HG03196 (cell line): ENCODE data around the gene ASZ1.

Experiments
- ATAC-seq: cut with Tn5 transposase; IDR thresholded peaks from one replicate; pipeline ENCODE4 v1.9.1; 2021; ENCODE audit not compliant: unreplicated experiment

ASZ1 gene

DNA sequence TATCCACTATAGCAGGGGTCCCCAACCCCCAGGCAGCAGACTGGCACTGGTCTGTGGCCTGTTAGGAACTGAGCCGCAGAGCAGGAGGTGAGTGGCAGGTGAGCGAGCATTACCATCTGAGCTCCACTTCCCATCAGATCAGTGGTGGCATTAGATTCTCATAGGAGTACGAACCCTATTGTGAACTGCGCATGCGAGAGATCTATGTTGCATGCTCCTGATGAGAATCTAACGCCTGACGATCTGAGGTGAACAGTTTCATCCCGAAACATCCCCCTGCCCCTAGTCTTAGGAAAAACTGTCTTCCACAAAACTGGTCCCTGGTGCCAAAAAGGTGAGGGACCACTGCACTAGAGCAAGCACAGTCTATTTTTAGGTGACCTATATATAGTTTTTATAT lies 23.6 kb downstream of the ASZ1 start:
- no peak for ATAC-seq

DNA sequence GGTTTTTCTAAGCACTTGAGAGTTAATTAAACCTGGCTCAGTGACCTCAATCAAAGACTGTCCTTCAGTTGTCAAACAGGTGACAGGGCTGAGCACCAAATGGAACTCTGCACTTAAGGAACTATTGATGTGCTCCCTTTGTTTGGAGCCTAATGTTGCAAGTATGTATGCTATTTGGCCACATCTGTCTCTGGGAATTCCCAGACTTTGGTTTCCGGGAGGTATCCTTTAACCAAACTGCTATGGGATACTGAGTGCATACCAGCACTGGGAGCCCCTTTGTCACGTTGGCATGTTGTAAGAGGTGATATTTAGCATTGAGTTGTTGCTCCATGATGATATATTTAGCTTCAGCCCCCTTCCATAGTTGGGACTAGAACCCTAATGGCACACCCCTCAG lies 25.2 kb downstream of the ASZ1 start:
- ATAC-seq = no peak

DNA sequence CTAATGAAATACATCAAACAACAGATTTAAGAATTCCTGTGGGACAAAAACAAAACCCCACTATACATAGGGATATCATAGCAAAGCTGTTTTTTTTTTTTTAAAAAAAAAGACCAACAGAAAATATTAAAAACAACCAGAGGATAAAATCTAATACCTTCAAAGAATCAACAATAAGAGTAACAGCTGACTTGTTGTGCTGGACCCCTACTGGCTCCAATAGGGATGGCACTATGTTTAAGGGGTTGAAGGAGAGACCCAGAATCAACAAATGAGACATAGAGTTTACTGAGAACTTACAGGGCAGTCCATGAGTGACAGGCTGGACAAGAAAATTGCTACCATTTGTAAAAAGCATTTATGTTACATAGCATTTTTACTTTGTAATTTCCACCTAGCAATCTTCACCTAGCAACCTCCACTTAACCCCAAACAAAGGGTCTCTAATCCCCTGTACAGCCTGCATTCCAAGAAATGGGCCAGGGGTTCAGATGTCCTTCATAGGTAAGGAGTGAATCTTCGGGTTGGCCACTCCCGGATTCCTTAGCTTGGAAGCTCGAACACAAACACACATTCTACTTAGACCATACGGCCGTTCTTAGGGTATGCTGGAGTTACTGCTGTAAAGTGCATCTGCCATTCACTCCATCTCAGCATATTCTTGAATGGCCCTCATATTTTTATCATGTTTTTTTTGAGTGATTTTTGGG lies 25.8 kb downstream of the ASZ1 start:
- ATAC-seq = no peak

DNA sequence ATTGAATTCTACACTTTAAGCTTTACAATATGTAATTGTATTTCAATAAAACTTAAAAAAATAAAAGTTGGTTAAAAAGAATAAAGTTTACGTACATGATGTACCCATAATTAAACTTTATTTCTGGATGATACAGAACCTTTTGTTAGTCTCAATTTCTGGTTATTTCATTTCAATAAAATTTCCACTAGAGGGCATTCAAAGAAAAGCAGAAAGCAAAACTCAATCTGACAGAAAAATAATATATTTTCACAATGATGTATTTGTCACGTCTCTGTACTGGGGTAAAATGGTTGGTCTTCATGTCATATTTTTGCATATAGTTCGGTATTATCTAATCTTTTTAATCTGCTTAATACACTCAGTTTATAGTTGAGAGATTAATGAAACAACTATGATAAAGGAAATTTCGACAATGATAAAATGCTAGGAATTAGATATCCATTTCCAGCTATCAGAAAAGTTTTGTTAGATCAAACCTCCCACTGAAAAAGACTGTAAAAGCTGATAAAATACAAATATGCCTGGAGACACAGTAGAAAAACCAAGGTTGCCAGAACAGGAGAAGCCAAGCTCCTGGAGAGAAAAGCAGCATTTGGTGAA lies 27.4 kb downstream of the ASZ1 start:
- no peak for ATAC-seq

DNA sequence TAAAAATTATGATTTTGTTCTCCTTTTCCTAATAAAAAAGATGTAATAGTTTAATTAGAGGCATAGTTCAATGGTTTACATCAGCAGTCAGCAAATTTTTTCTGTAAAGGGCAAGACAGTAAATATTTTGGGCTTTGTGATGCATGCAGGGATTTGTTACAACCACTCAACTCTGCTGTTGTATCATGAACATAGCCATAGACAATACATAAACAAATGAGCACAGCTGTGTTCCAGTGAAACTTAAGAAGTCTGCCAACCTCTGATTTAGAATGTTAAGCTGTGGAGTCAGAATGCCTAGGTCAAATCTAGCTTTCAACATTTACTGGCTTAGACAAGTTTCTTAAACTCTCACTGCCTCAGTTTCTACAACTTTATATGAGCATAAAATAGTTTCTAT lies 31.6 kb downstream of the ASZ1 start:
- no peak for ATAC-seq

DNA sequence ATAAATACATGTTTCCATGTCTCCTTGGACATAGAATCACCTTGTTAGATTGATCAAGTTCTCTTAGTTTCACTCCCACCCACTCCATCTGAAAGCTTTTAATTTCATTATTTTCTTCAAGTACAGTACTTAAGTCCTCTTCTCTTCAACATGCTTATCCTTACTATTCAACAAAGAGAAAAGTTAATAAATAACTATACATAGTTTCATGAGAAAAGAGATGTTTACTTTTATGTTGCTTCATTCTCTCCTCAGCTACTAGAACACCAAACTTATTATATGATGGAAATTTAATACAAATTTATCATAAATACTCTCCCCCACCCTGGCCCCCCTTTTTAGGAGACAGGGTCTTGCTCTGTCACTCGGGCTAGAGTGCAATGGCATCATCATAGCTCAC lies 33.5 kb downstream of the ASZ1 start:
- ATAC-seq = no peak

DNA sequence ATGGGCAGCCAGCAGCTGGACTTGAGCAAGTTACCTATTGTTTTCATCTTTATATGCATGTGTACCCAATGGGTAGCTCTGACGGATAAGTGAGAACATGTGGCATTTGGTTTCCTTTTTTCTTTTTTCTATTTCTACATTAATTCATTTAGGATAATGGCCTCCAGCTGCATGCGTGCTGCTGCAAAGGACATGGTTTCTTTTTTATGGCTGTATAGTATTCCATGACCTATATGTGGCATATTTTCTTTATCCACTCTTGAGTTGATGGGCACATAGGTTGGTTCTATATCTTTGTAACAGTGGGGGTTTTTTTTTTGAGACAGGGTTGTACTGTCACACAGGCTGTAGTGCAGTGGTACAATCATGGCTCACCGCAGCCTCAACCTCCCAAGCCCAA lies 37.4 kb downstream of the ASZ1 start:
- ATAC-seq = no peak

DNA sequence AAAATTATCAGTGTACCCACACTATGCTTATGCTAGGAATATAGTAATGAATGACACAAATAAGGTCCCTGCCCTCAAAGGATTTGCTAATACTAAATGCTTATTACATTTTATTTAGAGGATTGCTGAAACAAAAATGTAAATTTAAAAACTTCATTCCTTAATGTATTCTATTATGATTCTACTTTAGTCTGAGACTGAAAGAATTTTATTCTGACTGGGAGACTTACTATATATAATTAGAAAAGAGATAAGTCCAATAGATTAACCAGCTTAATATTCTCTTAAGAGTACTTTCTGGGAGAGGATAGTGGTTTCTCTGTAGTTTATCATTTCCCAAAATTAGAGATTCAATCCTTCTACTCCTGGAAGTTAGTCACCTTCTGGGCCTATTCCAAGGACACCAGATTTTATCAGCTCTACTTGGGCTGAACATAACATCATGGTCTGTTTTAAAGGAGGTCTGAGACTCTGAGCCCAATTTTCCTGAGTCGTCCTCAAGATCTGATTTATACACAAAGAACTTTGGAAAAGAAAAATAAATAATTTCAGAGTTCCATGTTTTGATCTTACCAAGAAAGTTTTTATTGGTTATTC lies 41.1 kb downstream of the ASZ1 start:
- no peak for ATAC-seq

DNA sequence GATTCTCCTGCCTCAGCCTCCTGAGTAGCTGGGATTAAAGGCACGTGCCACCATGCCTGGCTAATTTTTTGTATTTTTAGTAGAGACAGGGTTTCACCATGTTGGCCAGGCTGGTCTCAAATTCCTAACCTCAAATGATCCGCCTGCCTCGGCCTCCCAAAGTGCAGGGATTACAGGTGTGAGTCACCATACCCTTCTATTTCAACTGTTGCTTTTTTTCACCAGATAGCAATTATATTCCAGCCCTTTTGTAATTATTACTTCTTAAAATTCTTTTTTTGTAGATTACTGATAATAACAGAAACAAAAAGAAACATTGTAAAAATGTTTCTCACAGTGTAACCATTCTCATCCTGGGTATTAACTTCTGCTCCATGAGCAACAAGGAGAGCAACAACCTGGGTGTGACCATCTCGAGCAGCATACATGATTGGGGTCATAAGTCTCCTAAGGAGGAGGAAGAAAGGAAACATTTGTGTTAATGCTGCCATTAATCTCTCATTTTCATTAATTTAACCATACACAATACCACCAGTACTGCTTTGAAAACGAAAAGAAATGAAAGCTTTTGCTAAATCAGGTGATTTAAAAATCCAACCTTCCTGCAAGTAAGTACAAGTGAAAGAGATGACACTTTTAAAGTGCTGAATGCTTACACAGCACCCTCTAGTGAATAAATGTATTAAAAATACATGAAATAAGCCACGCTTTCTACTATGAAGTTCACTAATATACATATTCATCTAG lies 41.8 kb downstream of the ASZ1 start:
- no peak for ATAC-seq

DNA sequence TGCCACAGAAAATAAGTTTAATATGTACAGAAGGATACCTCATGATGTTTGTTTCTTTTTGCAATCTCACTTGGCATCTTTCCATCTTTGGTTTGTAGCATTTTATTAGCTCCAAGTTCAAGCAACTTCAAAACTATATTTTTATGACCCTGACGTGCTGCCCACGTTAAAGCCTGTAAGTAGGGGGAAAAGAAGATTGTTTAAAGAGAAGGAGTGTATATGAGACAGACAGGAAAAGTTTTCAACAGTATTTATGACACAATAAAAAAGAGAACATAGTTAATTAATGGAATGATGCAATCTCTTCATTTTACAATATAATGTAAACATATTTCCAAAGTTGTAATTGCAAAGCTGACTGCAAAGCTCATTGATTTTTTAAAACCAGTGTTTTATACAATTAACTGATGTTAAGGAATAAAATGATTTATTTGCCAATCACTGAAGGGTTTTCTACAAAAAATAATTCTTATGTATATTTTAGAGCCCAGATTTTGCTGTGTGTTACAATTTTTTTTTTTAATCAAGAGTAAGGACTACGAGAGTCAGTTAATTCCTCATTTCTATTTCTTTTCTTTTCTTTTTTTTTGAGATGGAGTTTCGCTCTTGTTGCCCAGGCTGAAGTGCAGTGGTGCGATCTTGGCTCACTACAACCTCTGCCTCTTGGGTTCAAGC lies 42.5 kb downstream of the ASZ1 start:
- no peak for ATAC-seq

DNA sequence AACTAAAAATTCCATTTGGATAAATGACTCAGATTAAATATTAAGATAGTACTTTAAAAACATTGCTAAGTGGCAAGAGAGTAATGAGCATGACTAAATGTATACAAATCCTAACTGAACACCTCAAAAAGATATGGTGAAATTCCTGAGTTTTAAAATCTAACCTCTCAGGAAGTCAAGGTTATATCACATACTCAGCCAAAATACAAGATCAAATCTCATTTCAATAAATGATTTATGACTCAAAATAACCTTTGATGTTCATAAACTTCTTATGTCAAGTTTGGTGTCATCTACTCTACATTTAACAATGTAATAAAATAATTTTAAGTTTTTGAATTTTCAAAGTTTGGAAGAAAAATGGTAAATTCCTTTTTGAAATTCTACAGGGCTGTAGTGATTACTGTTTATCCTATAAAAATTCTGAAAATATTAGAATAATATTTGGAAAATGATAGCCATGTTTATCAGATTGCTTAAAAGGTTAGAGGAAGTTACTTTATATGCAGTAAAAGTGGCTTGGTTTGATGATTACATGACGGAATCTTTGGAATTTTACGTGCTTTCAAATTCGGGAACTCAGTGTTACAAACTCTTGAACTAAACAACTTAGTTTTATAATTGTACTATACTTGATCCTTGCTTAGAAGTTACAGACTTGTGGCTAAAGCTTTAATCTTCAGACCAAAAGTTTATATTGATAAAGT lies 43.7 kb downstream of the ASZ1 start:
- ATAC-seq = no peak

DNA sequence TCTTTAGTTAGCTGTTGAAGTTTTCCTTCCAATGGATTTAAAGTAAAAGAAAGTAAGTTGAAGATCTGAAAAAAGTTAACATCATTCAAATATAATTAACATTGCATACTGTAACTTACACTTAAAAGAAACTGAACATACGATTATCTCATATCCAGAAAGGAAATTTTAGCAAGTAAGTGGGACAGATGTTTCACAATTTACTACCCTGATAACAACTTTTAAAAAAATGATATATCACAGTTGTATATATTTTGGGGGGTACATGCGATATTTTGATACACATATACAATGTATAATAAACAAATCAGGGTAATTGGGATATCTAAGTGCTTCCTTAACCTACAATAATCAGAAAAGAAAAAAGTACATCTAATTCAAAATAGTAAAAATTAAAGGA lies 44.2 kb downstream of the ASZ1 start:
- no peak for ATAC-seq

DNA sequence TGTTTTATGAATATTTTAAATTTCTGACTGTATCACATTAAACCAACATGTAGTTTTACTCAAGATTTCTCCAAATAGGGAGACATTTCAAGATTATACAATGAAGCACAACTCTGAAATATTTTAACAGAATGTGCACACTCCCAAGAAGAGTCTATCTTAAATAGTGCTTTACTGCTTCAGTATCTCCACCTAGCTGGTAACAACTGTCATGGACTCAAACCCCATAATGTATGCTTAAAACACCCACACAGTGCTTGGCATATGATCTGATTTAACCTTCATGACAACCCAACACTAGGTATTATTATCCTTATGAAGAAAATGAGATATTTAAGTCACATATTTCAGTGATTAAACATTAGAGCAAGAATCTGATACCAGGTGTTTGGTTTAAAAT lies 45.9 kb downstream of the ASZ1 start:
- ATAC-seq = no peak

DNA sequence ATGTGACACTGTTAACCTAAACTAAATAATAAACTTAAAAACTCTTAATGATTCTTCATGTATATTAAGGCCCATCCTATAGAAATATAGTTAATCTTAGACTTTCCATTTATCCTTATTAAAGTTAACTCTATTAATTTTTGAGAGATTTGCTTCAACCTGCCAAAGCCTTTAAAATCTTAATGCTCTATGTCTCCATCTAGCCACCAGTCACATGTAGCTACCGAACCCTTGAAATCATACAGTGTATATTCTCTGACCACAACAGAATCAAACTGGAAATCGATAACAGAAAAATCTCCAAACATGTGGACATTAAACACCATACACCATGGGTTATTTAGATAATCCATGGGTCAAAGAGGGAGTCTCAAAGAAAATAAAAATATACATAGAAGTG lies 51.9 kb downstream of the ASZ1 start:
- ATAC-seq = no peak

DNA sequence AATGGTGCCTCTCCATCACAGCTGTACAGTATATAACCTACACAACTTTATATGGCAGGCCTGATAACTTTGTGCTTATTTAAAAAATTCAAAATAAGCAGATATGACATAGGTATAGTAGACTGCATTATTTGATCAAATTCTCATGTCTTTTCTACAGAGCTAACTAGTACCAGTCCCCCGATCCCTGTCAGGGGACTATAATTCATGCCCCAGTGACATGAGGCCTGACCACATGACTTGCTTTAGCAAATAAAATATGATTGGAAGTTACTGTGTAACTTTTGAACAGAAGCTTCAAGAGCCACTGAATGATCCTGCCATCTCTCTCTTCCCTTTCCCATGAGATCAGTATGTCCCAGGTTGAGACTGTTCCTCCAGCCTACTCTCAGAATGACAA lies 55.2 kb downstream of the ASZ1 start:
- ATAC-seq = no peak

DNA sequence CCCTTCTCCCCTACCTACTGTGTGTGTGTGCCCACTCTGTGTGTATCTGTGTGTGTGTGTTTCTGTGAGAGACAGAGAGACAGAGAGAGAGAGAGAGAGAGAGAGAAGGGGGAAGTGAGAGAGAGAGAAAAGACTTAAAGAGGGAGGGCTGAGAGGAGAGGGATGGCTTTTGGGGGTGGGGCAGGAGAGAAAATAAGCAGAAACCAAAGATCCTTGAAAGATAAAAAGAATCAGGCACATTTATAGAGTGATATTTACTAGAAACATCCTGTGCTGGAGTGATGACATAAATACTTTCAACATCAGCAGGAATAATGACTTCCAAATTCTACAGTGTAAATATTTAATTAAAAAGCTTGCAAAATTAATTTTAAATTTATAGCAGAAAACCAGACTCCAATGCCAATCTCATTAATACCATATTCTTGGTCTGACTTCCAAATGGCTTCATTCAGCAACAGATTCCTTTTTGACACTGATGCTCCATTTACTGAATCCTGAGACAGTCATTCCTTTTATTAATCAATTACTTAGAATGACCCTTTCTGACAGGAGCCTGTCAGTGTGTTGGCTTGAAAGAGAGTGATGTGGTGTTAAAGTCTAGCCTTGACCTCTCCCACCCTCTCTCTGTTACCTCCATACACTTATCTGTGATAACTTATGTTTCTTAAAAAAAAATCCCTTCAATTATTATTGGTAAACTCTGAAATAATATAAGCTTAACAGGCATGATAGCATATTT lies 62.8 kb downstream of the ASZ1 start:
- no peak for ATAC-seq

DNA sequence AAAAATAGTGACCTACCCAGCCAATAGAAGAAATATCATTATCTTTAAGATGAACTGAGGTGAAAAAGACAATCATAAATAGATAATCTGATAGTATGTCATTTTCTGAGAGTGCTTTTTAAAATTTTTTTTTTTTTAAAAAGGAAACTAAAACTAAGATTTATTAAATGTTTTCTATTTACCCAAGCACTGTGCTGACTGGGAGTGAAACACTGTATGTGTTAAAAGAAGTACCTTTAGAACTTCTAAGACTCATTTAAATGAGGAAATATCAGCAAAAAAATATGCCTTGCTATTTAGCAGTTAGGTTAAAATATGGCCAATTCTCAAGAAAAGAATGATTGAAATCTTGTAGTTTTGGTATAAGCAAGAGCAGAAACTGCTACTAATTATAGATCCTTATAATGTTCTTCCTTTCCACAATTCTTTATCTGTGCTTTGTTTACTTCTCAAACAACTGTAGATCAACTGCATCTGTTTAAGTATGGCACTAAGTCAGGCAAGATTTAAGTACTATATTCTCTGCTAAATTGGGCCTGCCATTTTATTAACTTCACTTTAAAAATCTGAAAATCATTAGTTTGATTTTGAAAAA lies 64.9 kb downstream of the ASZ1 start:
- ATAC-seq = no peak

DNA sequence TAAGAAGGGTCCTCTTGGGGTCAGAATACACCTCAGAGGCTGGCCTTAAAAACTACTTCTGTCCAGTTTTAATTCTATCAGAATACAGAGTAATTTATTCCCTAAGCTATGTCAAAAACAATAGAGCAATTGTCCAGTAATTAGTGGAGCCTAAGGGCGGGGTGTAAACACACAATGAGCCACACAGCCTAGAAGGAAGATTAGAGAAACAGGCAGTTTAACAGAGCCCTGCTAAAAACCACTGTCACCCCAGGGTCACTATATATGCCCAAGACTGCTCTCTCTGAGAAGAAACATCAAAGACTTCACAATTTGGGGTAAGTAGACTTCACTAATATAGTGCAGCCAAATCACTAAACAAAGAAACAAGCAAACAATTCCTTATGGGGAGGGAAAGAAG lies 77.3 kb downstream of the ASZ1 start:
- ATAC-seq = no peak

DNA sequence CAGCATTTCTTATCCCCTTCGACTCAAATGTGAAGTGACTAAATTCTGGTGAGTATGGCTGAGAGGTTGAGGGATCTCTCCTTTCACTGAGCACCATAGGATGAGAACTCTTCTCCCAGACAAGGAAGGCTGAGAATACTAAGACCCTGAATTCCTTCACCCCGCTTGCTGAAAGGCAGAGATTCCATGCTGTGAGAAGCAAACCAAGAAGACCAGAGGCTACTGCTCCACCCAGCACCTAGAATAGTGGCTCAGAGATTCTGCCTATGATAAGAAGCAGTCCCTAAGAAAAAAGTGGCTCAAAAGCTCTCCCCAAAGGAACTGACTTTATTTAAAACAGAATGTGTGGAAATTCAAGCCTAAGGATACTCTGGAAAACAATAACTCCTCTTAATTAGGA lies 77.7 kb downstream of the ASZ1 start:
- ATAC-seq = no peak
